HG02759 (cell line): ENCODE data around the gene RNF126.

Experiments
- ATAC-seq: cut with Tn5 transposase; IDR thresholded peaks from one replicate; pipeline ENCODE4 v1.9.1; 2021; ENCODE audit warnings: mild to moderate bottlenecking, moderate library complexity; ENCODE audit not compliant: unreplicated experiment

Gene RNF126

DNA sequence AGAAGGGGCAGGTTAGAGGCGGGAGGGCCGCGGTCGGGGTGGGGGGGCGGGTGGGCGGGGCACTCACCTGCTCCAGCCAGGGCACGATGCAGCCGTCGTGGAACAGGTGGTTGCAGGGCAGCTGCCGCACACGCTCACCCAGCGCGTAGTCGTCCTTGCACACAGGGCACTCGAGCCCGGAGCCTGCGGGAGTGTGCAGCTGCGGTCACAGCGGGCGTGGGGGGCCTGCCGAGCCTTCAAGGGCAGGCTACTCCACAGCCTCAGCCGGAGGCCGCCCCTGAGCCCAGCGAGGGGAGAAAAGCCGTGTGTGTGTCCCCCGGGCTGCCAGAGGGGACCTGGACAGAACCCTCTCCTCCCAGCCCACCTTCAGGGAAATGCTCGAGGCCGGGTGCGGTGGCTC, 14.7 kb downstream of the RNF126 start:
- no peak for ATAC-seq

DNA sequence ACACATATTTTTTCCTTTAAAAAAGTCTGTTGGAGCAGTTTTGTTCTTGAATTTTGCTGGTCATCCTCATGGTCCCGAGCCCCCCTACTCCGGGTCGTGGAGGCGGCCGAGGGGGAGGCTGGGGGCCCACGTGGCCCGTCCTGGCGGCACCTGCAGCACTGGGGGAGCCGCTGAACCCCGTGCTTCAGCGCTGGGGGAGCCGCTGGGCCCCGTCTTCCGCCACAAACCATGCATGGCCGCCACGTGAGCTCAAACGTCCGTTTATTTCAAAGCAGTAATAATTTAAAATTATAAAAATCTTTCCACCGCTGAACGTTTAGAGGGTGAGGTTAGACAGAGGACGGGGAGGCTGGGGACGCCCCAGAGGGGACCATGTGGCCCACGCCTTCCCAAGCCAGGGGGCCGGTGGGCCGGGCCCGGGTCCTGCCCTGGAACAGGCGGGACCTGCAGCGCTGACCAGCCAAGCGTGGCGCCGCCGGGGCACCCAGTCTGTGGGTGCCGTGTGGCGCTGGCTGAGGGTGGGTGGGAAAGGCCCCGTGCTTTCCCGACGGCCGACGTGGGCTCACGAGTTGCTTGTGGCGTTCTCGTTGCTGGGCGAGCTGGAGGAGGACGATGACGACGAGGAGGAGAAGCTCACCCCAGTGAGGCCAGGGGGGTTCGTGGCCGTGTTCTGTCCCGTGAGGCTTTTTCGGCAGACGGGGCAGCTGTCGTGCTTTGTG, 15.3 kb downstream of the RNF126 start:
- no peak for ATAC-seq

DNA sequence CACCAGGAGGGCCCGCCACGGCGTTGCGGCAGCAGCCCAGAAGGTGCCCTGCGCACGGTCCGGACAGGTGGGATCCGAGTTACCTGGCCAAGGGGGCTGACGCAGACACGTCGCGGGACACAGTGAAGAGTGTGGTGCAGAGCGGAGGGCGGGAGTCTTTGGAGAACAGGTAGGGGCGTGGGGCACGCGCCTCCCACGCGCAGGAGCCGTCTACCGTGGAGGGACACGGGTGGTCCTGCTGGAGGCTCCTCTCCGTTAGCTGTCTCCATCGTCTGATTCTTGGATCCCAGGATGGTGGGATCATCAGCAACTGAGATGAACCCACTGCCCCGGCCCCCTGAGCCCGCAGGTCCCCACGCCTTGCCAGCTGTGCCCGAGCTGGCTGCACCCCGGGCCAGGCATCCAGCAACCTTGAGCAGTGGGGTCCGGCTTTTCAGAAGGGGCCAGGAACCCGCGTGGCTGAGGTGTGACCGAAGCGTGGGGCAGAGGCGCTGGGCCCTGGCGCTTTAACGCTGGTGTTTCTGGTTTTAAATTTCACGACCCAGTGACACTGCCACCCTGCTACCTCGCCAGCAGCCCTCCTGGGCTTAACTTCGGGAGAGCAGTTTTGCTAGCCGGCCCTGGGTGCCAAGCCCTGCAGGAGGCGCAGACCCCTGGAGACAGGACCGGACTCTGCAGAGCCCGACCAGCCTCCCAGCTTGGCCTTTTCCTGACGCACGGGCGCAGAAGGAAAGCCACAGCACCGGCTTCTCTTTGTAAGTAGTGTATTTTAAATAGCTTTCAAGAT, 16.0 kb downstream of the RNF126 start:
- no peak for ATAC-seq

DNA sequence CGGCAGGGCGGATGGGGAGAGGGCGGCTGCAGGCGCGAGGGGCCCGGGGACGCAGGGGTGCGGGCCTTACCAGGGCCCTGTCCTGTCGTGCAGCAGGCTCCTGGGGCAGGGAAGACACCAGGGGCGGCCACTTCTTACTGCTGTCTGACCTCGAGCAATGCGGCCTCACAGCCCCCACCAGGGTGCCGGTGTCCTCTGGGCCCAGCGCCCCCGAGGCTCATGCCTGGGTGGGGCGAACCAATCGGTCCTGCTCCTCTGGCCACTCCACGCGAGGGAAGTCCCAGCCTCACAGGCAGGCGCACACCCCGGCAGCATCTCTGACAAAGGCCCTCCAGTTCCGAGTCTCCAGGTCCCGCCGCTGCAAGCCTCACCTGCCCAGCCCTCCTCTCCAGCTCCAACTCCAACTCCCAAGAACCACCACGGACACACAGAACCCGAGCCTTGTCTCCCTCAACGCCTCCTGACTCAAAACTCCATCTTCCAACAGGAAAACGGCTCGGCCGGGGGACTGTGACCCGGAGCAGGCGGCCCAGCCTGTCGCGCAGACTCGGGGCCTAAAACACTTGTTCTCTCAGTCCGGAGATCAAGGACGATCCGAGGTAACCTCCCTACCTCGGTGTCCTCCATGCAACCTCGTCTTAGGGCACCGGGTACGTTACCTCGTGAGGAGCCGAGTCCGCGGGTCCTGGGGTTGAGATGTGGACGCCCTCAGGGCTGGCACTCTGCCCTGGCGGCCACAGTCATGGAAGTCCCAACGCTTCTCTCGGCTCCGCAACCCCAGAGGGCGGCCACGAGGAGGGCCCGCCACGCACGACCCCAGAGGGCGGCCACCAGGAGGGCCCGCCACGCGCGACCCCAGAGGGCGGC, 16.9 kb downstream of the RNF126 start:
- no peak for ATAC-seq

DNA sequence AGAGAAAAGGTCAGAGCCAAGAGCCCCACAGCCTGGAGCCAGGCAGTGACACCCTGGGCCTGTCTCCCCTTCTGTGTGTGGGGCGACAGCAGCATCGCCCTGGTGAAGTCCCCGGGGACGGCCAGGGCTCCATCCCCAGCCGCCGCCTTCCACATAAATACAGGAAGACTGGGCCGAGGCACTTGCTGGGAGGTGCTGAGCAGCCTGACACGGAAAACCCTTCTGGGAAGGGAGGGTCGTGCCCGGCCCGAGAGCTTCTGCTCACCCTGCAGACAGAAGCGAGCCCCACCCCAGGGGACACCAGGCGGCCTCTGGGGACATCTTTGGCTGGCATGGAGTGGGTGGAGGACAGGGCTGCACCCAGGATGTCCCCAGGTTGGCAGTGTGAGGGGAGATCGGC, 18.2 kb downstream of the RNF126 start:
- no peak for ATAC-seq

DNA sequence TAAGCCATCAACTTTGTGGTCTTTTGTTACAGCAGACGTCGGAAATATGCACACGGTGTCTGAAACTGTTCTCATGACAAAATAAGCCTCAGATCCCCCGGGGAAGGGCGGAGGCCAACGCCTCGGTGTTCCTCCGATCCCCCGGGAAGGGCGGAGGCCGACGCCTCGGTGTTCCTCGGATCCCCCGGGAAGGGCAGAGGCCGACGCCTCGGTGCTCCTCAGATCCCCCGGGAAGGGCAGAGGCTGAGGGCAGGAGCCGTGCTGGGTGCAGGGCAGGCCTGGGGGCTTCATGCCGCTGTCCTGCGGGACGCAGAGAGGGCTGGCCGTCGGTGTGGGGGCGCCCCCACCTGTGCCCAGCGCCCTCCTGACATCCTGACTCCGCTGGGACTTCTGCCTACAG, 18.7 kb downstream of the RNF126 start:
- no peak for ATAC-seq

DNA sequence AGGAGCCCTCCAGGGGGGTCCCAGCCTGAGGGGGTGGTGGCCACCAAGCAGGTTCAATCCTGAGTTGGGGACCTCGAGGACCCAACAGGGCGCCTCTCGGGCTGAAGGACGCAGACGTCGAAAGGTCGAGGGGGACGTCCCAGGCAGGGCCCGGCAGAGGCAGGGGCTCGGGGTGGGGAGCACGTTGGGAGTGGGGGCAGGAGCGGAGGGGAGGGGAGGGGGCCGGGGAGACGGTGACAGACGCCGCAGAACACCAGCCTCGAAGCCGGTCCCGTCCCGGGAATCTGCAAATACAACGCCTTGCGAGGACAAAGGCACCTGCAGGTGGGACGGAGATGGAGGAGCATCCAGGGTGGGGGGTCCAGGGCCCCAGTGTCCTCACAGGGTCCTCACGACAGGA, 19.3 kb downstream of the RNF126 start:
- ATAC-seq: no peak

DNA sequence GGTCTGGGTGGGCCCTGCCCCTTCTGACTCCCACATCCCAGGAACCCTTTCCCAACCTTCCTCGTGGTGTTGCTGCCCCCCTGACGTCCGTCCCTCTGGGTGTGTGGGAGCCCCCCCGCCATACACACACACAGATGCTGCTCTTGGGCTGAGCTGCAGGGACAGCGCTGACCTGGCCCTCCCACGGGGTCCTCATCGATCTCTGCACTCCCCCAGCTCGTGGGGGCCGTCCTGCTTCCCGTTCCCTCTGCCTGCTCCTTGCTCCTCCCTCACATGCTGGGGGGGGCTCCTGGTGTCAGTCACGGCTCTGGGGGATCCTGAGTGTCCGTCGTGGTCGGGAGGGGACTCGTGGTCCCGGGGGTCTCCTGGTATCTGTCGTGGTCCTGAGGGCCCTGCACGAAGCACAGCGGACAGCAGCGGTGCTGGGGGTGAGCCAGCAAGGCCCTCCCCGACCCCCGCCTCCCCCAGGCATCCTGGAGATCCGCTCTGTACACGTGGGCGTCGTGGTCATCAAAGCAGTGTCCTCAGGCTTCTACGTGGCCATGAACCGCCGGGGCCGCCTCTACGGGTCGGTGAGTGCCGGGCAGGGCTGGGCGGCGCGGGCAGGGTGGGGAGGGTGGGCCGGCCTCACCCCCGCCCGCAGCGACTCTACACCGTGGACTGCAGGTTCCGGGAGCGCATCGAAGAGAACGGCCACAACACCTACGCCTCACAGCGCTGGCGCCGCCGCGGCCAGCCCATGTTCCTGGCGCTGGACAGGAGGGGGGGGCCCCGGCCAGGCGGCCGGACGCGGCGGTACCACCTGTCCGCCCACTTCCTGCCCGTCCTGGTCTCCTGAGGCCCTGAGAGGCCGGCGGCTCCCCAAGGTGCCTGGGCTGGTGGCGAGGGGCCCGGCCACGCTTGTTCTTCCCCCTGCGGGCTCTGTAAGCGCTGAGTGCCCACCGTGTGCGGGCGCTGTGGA, 20.0 kb downstream of the RNF126 start:
- ATAC-seq: no peak

DNA sequence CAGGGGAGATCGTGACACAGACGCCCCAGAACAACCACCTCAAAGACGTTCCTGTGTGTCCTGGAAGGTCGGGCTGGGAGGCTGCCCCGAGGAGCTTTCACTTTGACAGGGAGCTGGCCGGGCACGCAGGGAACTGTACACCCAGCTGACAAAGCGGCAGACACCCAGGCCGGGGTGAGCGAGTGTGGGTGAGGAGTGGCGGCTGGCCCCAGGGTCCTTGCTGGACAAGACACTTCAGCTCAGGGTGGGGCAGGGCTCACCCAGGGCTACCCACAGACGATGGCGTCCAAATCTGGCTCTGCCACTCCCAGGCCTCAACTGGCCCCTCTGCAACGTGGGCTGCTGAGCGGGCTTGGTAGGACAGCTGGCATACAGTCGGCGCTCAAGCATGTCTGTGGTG, 21.3 kb downstream of the RNF126 start:
- no peak for ATAC-seq

DNA sequence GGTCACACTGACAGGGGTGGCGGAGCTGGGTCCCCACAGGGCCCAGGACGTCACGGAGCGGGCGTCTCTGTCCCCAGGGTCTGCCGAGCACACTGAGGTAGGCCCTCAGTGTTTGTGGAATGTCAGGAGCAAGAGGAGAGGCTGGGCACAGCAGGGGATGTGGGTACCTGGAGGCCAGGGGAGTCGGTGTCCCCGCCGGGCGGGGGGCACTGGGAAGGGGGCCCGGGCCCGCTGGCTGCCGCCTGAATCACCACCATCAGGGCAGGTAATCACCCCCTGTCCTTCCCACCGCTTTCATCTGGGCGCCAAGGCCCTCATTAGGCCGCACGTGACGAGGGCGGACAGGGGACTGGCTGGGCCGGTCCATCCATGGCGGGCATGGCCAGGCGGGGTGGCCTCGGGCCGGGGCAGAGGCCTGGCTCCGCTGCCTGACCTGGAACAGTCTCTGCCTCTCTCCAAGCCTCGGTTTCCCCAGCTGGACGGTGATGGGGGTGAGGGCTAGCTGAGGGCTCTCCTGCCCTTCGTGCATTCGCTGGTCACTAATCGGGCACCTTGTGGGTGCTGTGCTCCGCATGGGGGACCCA, 22.3 kb downstream of the RNF126 start:
- ATAC-seq: no peak

DNA sequence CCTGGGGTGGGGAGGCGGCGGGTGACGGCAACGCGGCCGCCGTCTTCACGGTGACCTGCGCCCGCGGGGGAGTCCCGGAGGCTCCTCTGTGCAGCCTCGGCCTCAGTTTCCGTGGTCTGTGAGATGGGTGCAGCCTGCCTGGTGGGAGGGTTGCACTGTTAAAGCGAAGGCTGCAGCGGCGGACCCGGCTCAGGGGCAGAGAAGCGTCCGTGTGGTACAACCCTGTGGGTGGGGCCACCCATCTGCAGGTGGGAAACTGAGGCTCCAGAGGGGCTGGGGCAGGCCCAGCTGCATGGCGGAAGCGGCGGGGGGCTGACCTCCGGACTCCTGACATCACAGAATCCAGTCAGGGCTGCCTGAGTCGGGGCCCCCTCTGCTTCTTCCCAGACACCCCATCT, 22.9 kb downstream of the RNF126 start:
- ATAC-seq: peak; percentile 7

DNA sequence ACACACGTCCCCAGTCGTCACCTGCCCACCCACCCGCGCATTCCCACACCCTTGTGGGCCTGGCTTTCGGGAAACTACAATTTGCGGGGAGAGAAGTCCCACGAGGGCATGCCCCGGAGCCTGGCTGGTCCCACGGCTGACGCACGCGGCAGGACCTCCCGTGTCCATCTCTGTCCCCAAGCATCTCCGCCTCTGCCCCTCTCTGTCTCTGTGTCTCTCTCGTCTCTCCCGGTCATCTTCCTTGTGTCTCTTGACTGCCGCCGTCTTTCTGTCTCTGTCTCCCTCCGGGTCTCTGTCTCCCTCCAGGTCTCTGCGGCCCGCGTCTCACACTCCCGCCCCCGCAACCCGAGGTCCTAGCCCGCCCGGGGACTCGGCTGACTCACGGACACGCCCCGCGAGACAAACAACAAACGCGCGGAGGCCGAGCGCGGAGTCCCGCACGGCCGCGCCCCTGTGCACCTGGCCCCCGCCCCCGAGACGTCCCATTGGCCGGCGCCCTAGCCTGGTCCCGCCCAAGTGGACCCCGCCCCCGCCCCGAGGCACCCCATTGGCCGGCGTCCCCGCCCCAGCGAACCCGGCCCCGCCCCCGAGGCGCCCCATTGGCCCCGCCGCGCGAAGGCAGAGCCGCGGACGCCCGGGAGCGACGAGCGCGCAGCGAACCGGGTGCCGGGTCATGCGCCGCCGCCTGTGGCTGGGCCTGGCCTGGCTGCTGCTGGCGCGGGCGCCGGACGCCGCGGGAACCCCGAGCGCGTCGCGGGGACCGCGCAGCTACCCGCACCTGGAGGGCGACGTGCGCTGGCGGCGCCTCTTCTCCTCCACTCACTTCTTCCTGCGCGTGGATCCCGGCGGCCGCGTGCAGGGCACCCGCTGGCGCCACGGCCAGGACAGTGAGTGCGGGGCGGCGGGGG, 23.5 kb downstream of the RNF126 start, which contains the start of gene FGF22:
Gene FGF22, plus strand, starts transcription at position 627 of the 908 bp plus-strand sequence. Its CDS starts 47 bp downstream, at position 674.
- ATAC-seq: peak; percentile 68

DNA sequence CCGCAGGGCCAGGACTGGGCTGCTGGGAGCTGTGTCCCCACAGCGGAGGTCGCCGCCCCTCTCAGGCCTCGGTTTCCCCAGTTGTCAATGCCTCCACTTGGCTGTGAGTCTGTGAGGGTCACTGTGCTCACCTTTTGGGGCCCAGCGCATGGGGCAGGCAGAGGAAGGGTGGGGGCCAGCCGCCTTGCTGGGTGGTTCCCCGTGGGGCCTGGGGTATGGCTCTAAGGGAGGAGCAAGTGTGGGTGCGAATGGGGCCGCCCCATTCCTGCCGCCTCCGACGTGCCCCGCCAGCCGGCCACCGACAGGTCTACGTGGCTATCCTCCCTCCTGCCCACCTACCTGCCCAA, 24.1 kb downstream of the RNF126 start:
- ATAC-seq: no peak

DNA sequence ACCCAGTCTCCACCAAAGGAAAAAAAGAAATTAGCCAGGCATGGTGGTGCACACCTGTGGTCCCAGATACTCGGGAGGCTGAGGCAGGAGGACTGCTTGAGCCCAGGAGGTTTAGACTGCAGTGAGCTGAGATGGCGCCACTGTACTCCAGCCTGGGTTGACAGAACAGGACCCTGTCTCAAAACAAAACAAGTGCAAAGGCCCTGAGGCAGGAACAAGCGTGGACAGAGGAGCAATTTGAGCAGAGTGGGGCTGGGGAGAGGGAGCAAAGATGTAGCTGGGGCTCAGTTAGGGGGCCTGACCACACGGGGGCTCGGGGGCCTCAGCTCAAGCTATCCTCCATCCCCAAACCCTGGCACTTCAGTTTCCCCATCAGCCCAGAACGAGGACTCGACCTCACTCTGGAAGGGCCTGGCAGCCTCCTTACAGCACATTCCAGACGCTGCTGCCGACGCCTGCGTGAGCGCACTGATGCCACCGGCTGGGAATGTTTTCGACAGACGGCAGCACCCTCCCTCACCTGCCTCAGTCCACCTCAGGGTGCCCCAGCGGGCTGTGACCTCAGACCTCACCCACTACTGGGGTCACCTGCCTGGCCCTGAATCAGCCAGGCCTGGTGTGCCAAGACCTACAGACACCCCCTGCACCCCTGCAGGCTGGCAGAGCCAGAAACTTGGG, 27.9 kb downstream of the RNF126 start:
- ATAC-seq: no peak

DNA sequence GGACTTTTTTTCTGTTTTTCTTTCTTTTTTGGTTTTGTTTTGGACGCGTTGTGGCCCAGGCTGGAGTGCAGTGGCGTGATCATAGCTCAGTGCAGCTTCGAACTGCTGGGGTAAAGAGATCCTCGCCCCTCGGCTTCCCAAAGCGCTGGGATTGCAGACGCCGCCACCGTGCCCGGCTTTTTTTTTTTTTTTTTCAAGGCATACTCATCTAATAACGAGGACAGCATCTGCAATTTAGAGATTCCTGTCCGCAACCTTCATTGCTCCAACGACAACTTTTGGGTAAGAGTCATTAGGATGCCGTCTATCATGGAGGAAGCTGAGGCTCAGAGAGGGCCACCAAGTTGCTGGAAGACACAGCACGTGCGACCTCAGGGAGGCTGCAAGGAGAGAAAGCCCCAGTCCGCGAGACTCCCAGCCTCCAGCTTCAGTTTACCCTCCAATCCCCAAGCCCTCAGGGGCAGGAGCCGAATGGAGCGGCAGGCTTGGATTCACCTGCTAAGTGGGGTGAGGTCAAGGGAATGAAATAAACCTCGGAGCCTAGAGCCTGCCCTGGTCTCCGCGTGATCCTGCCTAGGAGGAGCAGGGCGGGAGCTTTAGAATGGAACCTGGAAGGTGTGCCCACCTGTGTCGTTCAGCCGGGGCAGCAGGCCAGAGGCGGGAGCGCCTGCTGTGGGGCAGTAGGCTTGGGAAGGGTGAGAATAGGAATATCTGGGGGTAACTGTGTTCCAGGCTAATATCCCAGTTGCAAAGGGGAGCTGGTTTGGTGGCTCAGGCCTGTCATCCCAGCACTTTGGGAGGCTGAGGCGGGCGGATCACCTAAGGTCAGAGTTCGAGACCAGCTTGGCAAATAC, 29.0 kb downstream of the RNF126 start:
- no peak for ATAC-seq

DNA sequence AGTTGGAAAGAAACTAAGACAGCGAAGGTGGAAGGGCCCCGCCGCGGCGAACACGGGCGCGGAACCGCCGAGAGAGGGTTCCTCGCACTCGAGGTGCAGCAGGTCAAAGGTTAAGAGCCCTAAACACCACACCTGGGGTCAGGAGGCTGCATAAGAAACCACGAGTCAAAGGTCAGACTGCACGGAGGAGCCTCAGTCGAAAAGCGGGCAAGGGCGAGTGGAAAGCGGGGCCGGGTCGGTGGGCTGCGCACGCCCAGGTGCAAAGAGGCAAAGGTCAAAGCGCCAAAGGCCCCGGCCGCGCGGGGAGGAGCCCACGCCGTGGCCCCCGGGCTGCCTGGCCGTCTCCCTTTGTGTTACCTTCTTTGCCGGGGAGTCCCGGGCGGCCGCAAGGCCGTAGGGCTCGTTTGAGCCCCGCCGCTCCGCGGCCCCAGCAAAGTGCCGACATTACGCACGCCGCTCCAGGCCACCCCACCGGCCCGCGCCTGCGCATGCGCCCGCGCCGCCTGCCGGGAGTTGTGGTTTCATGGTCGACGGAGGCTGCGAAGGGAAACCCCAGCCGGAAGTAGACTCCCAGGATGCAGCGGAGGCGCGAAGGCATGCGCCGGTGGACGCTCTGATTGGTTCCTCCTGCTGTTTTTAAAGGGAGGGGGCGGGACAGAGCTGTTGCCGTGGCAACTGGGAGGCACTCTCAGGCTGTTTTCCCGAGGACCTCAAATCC, 29.8 kb downstream of the RNF126 start, which contains the start of gene POLRMT:
Gene POLRMT, minus strand, starts transcription at position 470 of the 718 bp plus-strand sequence. Its CDS starts 25 bp downstream, at position 445.
- ATAC-seq: peak; percentile 88
